Dendritic cell treated with granulocyte-macrophage colony-stimulating factor and Interleukin-4, amounts not matched to agents 40 ng/mL and 50 ng/mL, for 4 days (primary cell): ENCODE measurements around the gene IQCB1.

Experiments used
- H3K27ac Mint-ChIP-seq: one replicate; pipeline ENCODE4 v1.8.0; 2022; ENCODE audit warnings: mild to moderate bottlenecking, mixed read lengths
- H3K27me3 Mint-ChIP-seq: one replicate; pipeline ENCODE4 v1.8.0; 2022; ENCODE audit warnings: mild to moderate bottlenecking, mixed read lengths
- H3K36me3 Mint-ChIP-seq: one replicate; pipeline ENCODE4 v1.8.0; 2022; ENCODE audit warnings: low read depth, mixed read lengths
- H3K4me1 Mint-ChIP-seq: one replicate; pipeline ENCODE4 v1.8.0; 2022; ENCODE audit warnings: low read depth, mixed read lengths
- H3K4me3 Mint-ChIP-seq: one replicate; pipeline ENCODE4 v1.8.0; 2022; ENCODE audit warnings: mild to moderate bottlenecking, moderate library complexity, mixed read lengths
- H3K9me3 Mint-ChIP-seq: one replicate; pipeline ENCODE4 v1.8.0; 2022; ENCODE audit warnings: mixed read lengths
- intact Hi-C: fragments of 100-400 bp; cut with micrococcal nuclease; formaldehyde crosslinking; loops from one replicate; pipeline ENCODE4 v1.15.0; 2022

IQCB1 gene

DNA sequence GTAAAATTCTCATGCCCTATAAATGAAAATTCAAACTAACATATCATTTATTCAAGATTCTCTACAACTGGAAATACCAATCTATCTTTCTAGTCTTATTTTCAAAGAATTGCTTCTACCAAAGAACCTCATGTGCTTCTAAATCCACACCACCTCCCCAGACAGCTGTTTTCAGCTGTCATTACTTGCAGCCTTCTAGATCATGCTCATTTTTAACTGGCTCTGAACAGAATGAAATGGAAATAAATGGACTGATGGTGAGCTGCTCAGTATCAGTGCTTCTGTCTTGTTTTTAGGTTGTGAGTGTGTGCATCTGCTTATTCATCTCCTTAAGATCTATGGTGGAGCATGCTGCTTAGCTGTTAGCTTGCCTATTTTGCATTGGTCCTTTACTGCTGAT is 114.7 kb downstream of the IQCB1 start:
- Mint-ChIP-seq H3K4me1 (peaks cover 11% of the 10 kb centered on the region), H3K27ac (no peak overlapping the region), H3K9me3 (no peaks in the 10 kb centered on the region), H3K27me3 (no peaks in the 10 kb centered on the region), H3K36me3 (peaks cover 92% of the 10 kb centered on the region), H3K4me3 (no peak overlapping the region)
- intact Hi-C loops: loop anchor here (10.0 kb wide), 1 partner anchor 65 kb away; no protein-coding TSS in a partner anchor
